COLO668 (cell line): ENCODE data around the gene FBN1.

Experiments
- DNase-seq: peaks from one replicate; lab custom pipeline; 2025; ENCODE audit not compliant: unreplicated experiment; lab: John Stamatoyannopoulos, UW

Gene FBN1

DNA sequence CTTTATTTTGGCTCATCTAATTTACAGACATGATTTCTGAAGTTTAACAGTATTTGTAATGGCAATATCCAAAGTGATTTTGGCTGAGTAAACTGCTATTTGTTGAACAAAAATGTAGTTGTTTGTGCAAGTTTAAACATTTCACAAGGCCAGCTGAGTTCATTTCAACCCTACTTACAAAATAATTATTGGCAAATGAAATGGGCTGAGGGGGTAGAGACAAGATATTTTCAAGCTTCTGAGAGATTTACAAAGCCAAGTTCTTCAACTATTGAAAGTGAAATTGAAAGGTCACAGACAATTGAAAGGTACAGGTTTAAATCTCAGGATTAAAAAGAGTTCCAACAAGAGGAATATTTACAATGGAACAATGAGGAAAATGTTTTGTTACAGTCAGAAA, 237.2 kb downstream of the FBN1 start:
- DNase-seq, result no peak

GRCh38 chr15:48407646-48408045, 237.9 kb downstream of the FBN1 start:
- no peak for DNase-seq

- no peak for DNase-seq
Measured at GRCh38 chr15:48406911-48407310, 238.6 kb downstream of the FBN1 start.

- DNase-seq, result no peak
Measured at GRCh38 chr15:48406266-48406891, 239.1 kb downstream of the FBN1 start.

DNA sequence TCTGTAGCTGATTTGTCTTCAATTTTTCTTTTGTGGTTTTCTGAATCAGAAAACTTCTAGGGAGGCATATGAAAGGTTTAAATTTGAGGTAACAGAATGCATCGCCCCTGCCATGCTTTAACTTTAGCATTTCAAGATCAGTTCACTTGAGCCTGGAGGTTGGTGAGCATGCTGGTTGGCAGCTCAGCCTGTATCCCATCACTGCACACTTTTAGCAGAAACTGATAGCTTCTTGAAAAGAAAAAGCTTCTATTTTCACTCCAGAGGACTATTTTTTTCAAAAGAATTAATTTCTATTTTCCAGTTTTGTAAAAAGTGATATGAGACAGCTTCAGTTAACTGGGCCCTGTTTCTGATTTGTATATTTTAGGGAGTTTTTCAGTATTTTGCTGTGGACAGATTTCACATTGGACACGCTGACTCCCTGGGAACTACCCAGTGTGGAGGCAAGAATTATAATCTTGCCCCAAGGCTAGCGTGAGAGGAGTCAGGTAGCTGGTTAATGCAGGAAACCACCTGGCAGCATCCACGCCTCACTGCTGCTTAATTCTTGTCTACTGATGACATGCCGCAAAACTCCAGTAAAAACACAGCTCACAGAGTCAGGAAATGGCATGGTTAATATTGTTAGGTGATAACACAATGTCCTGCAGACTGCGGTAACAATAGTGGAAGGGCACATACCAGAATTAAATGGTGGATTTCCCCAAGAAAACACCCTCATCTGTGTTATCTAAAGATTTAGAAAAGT, 242.9 kb downstream of the FBN1 start:
- no peak for DNase-seq

- DNase-seq, result no peak
Measured at GRCh38 chr15:48400086-48400485, 245.4 kb downstream of the FBN1 start.

DNA sequence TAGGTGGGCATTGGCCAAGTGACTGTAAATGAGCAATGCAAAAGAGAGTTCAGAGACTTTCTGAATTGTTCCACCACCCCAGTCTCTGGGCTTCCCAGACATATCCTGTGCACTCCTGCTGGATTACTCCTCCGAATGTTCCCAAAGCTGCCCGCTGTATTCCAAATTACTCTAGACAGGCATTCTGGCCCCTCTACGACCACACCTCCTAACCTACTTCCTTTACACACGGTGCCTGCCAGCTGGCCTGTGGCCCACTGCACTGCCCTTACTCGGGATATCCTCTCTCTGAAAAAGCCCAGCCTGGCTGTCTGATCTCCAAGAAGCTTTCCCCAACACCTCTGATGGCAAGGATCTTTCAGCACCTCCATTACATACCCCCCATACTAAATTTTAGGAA, 247.7 kb downstream of the FBN1 start:
- DNase-seq, result no peak

GRCh38 chr15:48396020-48396419, 249.5 kb downstream of the FBN1 start:
- no peak for DNase-seq

GRCh38 chr15:48395521-48396011, 249.9 kb downstream of the FBN1 start:
- DNase-seq, result no peak

DNA sequence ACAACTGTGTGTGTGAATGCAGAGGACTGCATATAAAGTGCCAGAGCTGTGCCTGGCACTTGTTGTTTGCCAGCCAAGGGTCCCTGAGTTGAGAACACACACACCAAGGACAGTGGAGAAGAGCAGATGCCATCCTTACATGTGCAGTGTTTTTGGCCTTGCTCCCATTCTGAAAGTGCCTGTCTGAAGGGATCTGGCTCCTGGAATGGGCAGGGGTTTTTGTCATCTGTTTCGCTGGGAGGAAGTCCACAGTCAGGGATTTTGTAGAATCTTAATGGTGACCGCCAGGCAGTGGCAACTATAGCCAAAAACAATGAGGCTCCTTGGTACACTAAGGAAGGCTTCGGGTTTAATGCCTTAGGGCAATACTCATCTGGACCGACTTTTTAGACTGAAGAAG, 250.5 kb downstream of the FBN1 start:
- no peak for DNase-seq

GRCh38 chr15:48393645-48394506, 251.6 kb downstream of the FBN1 start:
- peak; percentile 11 for DNase-seq

GRCh38 chr15:48392356-48392755, 253.2 kb downstream of the FBN1 start:
- DNase-seq, result no peak

DNA sequence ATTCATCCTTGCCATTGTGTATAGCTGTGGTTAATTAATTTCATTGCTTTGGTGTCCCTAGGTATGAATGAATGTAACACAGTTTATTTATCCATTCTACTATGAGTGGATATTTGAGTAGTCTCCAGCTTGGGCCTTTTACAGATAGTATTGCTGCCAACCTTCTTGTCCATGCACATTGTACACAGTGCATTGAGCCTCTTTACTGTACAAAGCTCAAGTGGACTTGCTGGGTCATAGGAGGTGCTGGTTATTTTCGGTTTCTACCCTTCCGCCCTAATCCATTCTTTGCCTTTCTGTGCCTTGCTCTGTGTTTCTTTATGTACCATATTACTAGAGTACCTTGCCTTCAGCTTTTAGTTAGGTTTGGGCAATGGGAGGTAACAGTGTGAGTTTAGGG, 253.6 kb downstream of the FBN1 start:
- DNase-seq, result no peak

- DNase-seq, result no peak
Measured at GRCh38 chr15:48389691-48390143, 255.8 kb downstream of the FBN1 start.

- DNase-seq, result no peak
Measured at GRCh38 chr15:48388910-48389309, 256.6 kb downstream of the FBN1 start.

DNA sequence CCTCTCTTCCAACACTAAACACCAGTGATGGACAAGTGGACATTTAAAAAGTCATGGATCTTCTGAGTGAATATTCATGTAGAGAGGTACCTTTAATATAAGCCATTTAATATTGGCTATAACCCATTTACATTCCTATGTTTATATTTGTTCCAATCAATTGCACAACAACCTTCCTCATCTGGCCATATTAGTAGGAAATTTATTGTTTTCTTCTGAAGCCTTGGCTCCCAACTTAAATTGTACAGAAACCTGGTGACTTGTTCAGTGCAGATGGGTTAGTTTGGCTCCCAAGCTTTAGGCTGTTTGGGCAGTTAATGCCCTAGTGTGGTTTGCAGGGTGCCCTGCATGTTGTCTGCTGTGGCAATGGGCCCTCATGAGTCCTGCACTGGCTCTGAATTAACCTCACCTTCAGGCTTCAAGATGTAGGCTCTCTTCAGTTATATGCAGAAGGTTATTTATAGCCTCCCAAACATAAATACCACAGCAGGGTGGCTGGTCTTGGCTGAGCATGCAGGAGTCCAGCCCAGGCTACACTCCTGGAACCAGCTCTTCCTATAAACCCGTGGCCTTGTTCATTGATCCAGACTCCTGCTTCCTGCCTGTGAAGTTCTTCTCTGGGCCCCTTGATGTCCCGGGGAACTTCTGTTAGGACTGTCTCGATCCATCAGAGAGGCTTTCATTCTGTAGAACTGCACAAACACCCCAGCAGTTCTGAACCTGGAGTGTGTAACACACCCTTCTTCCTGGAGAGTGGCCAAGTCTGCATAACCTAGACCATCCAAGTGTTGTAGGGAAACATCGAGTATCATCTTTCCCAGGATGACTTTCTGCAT, 257.3 kb downstream of the FBN1 start:
- no peak for DNase-seq

DNA sequence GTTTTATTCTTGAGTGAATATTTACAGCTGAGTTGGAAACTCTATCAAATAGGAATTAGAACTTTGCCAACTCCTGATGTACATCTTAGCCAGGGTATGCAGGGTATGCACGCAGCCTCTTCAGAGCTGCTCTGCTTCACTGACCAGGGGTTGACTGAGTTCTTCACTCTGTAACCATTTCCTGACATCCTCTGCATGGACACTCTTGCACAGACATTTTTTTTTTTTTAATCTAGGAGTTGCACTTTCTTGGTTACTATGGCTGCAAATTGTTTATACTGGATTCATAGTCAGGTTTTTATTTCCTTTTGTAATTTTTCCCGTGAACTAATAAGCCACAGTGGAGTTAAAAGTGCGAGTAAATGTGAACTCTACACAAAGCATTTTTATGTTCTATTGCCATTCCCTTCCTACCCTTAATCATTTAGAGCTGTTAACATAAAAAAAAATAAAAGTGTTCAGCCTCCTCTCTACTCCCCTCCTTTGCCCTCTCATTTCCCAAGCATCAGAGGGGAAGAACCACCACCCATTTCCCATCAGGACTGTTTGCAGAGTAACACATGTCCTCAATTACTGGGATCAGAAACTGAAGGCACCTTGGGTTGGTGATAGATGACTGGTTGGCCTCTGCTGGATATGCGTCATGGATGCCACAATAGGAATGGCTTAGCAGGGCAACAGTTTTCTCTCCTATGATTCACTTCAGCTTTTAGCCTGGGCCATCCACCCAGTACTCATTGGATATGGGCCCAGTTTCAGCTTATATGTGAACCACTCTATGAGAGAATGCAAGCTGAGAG, 260.3 kb downstream of the FBN1 start:
- DNase-seq, result no peak

GRCh38 chr15:48384616-48385015, 260.9 kb downstream of the FBN1 start:
- no peak for DNase-seq

GRCh38 chr15:48383031-48383430, 262.5 kb downstream of the FBN1 start:
- DNase-seq, result no peak

DNA sequence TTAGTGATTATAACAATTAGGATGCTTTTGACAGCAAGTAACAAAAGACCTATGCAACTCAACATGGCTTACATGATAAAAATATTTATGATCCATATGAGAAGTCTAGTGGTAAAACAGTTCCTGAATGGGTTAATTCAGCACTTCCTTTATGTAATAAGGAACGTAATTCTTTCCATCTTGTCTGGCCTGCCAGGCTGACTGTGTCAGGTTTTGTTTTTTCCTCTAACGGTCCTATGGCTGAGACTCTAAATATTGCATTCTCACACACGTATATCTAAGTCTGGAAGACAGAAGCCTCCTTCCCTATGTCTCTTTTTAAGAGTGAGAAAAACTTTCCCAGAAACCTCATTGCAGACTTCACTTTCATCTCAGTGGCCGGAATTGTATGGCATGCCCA, 263.6 kb downstream of the FBN1 start:
- no peak for DNase-seq
